CD14-positive monocyte (primary cell): ENCODE data around the gene USP44. TPM values are rescaled to one million over a fixed set of nuclear protein-coding genes. Genes with fewer than 3 reads are reported as not detected.
A peak's percentile ranks its signal among the peaks of the same experiment; 100 is the strongest.

ENCODE experiments used
- DNase-seq, 3 donors: peaks; one replicate each; pipeline ENCODE4 v3.0.0-alpha.2; 2011 to 2022
- H2AFZ ChIP-seq: 2 replicates; pipeline ENCODE4 v1.6.0; 2012; ENCODE audit warnings: mild to moderate bottlenecking, low read depth, low read length, inconsistent platforms; ENCODE audit not compliant: insufficient read depth, poor library complexity, severe bottlenecking
- H3K27ac ChIP-seq, 2 donors: 1 replicate in 1 of 2; 2 replicates in 1 of 2; pipeline ENCODE4 v1.5.1; 2012 to 2013; ENCODE audit warnings: low read length in 2 of 2, control low read depth in 1 of 2, inconsistent platforms in 1 of 2, low read depth in 1 of 2, mild to moderate bottlenecking in 1 of 2
- H3K27me3 ChIP-seq, 2 donors: one replicate each; pipeline versions ENCODE4 v1.6.0 to v1.6.1; 2011 to 2013; ENCODE audit warnings: low read length in 2 of 2; ENCODE audit not compliant: control insufficient read depth in 2 of 2, insufficient read depth in 2 of 2
- H3K36me3 ChIP-seq, 2 donors: replicated peaks in 1 of 2; 1 replicate in 1 of 2; 2 replicates in 1 of 2; pipeline versions ENCODE4 v1.5.1 to v1.6.1; 2012 to 2013; ENCODE audit warnings: low read length in 2 of 2, control low read depth in 1 of 2, inconsistent platforms in 1 of 2, mild to moderate bottlenecking in 1 of 2; ENCODE audit not compliant: insufficient read depth in 2 of 2, control insufficient read depth in 1 of 2
- H3K4me1 ChIP-seq, 2 donors: 1 replicate in 1 of 2; 2 replicates in 1 of 2; pipeline versions ENCODE4 v1.5.1 to v1.6.1; 2012 to 2013; ENCODE audit warnings: low read length in 2 of 2, control low read depth in 1 of 2, inconsistent platforms in 1 of 2, mild to moderate bottlenecking in 1 of 2, moderate library complexity in 1 of 2; ENCODE audit not compliant: insufficient read depth in 2 of 2, control insufficient read depth in 1 of 2
- H3K4me2 ChIP-seq: replicated peaks from 2 replicates; pipeline ENCODE3; 2012; ENCODE audit warnings: low read length, moderate library complexity, mild to moderate bottlenecking; ENCODE audit not compliant: poor library complexity, severe bottlenecking; ENCODE audit errors: extremely low read depth
- H3K4me3 ChIP-seq, 3 experiments: fragments of 200-600 bp in 1 of 3; sonication (generic) in 1 of 3; replicated peaks in 1 of 3; 1 replicate in 2 of 3; 2 replicates in 1 of 3; pipeline ENCODE4 v1.5.1; 2011 to 2013; ENCODE audit warnings: low read length in 3 of 3, mild to moderate bottlenecking in 3 of 3, control low read depth in 2 of 3, low read depth in 2 of 3, inconsistent platforms in 1 of 3, moderate library complexity in 1 of 3
- H3K79me2 ChIP-seq: 2 replicates; pipeline ENCODE4 v1.6.0; 2012; ENCODE audit warnings: mild to moderate bottlenecking, control low read depth, inconsistent platforms, low read length, moderate library complexity; ENCODE audit not compliant: insufficient read depth
- H3K9ac ChIP-seq: 2 replicates; pipeline ENCODE4 v1.6.0; 2017; ENCODE audit warnings: low read length, mild to moderate bottlenecking; ENCODE audit not compliant: insufficient read depth, poor library complexity, severe bottlenecking
- H3K9me3 ChIP-seq, 2 donors: replicated peaks in 1 of 2; 1 replicate in 1 of 2; 2 replicates in 1 of 2; pipeline versions ENCODE4 v1.5.1 to v1.6.1; 2012 to 2013; ENCODE audit warnings: low read length in 2 of 2, control low read depth in 1 of 2; ENCODE audit not compliant: control insufficient read depth in 1 of 2, insufficient read depth in 1 of 2
- H4K20me1 ChIP-seq: 2 replicates; pipeline ENCODE4 v1.6.0; 2012; ENCODE audit warnings: mild to moderate bottlenecking, low read length, control low read depth, moderate library complexity; ENCODE audit not compliant: insufficient read depth
- H3K27ac Mint-ChIP-seq, 7 donors: one replicate each; pipeline ENCODE4 v1.8.0; 2020; ENCODE audit warnings: mild to moderate bottlenecking in 7 of 7, mixed read lengths in 7 of 7, moderate library complexity in 6 of 7, inconsistent platforms in 2 of 7
- H3K27me3 Mint-ChIP-seq, 3 donors: one replicate each; pipeline ENCODE4 v1.8.0; 2021 to 2022; ENCODE audit warnings: low read depth in 3 of 3, mild to moderate bottlenecking in 3 of 3, mixed read lengths in 3 of 3, moderate library complexity in 3 of 3, inconsistent platforms in 1 of 3
- H3K36me3 Mint-ChIP-seq, 2 donors: one replicate each; pipeline ENCODE4 v1.8.0; 2020; ENCODE audit warnings: mixed read lengths in 2 of 2, inconsistent platforms in 1 of 2, mild to moderate bottlenecking in 1 of 2
- H3K4me1 Mint-ChIP-seq: one replicate; pipeline ENCODE4 v1.8.0; 2020; ENCODE audit warnings: mild to moderate bottlenecking, mixed read lengths
- H3K4me3 Mint-ChIP-seq, 2 donors: one replicate each; pipeline ENCODE4 v1.8.0; 2020; ENCODE audit warnings: mild to moderate bottlenecking in 2 of 2, mixed read lengths in 2 of 2, moderate library complexity in 1 of 2
- H3K9me3 Mint-ChIP-seq, 7 donors: one replicate each; pipeline ENCODE4 v1.8.0; 2020 to 2022; ENCODE audit warnings: mixed read lengths in 7 of 7, mild to moderate bottlenecking in 6 of 7, moderate library complexity in 6 of 7, inconsistent platforms in 2 of 7
- CTCF ChIP-seq: fragments of 200-600 bp; IDR thresholded peaks from one replicate; pipeline ENCODE4 v1.8.0; 2022; ENCODE audit warnings: antibody characterized with exemption, mild to moderate bottlenecking
- WGBS: methylation state at CpG from one replicate; pipeline ENCODE4 v1.1.5; 2013; ENCODE audit warnings: missing lambda C conversion rate; ENCODE audit not compliant: insufficient coverage; 5-methylcytosine and 5-hydroxymethylcytosine counted together
- intact Hi-C, 2 donors: fragments of 100-400 bp; cut with micrococcal nuclease; formaldehyde crosslinking; loops; one replicate each; pipeline versions ENCODE4 v1.15.0 to v1.15.1; 2023
- polyA plus RNA-seq, 3 donors: library from polyadenylated mRNA; depleted of rRNA in 1 of 3; unstranded in 2 of 3; stranded (reverse) in 1 of 3; fragments of 300-500 nt in 2 of 3; fragments of >200 nt in 1 of 3; fragmentation: Illumina TruSeq in 2 of 3; gene quantifications; 1 replicate in 2 of 3; 2 replicates in 1 of 3; pipeline ENCODE4 v1.2.3, GENCODE V29; 2012 to 2021

The USP44 gene
- polyA plus RNA-seq, 3 donors, result 0.12 to 0.13 TPM; not detected in 1

GRCh38 chr12:95548056-95548538 lies 3.2 kb downstream of the USP44 start:
- H3K27me3 Mint-ChIP-seq, result peaks cover 52 to 68% (median 57%) of the 10 kb centered on the region in 3 donors
- Histone ChIP-seq H3K9ac (peak overlapping the region; percentile 68), H3K27me3 (peaks cover 36 to 60% of the 10 kb centered on the region in 2 donors), H3K79me2 (no peaks in the 10 kb centered on the region), H3K36me3 (no peaks in the 10 kb centered on the region), H2AFZ (peak overlapping the region; percentile 87), H3K4me3 (peak overlapping the region; percentile 46 to 79 (median 46)), H3K4me2 (peak overlapping the region; percentile 89), H3K9me3 (peaks cover 5 to 9% of the 10 kb centered on the region in 2 donors), H4K20me1 (no peaks in the 10 kb centered on the region), H3K4me1 (peaks cover 13 to 19% of the 10 kb centered on the region in 2 donors), H3K27ac (no peak overlapping the region)
- H3K36me3 Mint-ChIP-seq, result peaks cover 4% of the 10 kb centered on the region in 2 donors
- TF ChIP-seq CTCF, result no peak
- intact Hi-C loops, result no loop called here
- peaks cover 4 to 20% (median 14%) of the 10 kb centered on the region in 7 donors for H3K9me3 Mint-ChIP-seq
- WGBS, result under 1% methylated on average over 49 of the region's 50 CpGs
- H3K27ac Mint-ChIP-seq, result no peak overlapping the region
- H3K4me3 Mint-ChIP-seq, result peak overlapping the region; percentile 79 to 90
- H3K4me1 Mint-ChIP-seq, result peaks cover 14% of the 10 kb centered on the region
- DNase-seq, result no peak

DNA sequence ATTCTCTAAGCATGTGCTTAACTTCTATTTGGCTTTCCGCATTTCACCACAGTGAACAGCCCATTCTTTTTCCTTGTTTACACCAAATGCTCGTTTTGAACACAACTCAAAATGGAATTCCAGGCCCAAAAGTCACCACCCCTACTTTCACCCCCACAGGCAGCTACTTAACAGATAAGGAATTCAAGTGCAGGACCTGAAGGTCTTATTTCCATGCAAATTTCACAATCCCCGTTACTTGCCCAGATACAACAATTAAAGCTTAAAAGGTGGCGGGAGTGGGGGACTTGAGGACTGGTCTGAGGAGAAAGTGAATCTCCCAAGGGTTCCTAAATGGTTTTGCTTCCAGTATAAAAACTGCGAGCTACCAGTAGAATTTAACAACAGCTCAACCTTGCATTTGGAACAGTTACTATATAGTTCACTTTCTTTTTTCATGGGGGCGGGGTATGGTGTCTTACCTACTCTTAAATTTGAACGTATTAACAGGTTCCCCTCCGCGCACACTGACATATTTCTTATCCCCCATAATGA lies 3.7 kb downstream of the USP44 start:
- intact Hi-C loops, result no loop called here
- peaks cover 4 to 20% (median 14%) of the 10 kb centered on the region in 7 donors for H3K9me3 Mint-ChIP-seq

More for the DNA sequence above, 3.7 kb downstream of the USP44 start:
- H3K4me1 Mint-ChIP-seq, result peaks cover 14% of the 10 kb centered on the region
- no peak for TF ChIP-seq CTCF
- Histone ChIP-seq H3K9me3 (peaks cover 5 to 9% of the 10 kb centered on the region in 2 donors), H3K4me3 (peak overlapping the region; percentile 46 to 79 (median 46)), H3K79me2 (no peaks in the 10 kb centered on the region), H3K4me2 (peak overlapping the region; percentile 89), H3K4me1 (peaks cover 13 to 19% of the 10 kb centered on the region in 2 donors), H3K9ac (peak overlapping the region; percentile 68), H3K27me3 (peaks cover 36 to 60% of the 10 kb centered on the region in 2 donors), H4K20me1 (no peaks in the 10 kb centered on the region), H3K27ac (no peak overlapping the region), H3K36me3 (no peaks in the 10 kb centered on the region), H2AFZ (peak overlapping the region; percentile 87)
- no peak overlapping the region for H3K27ac Mint-ChIP-seq
- peaks cover 4% of the 10 kb centered on the region in 2 donors for H3K36me3 Mint-ChIP-seq
- no peak for DNase-seq
- 11% methylated on average over 5 of the region's 9 CpGs for WGBS
- peak overlapping the region; percentile 79 to 90 for H3K4me3 Mint-ChIP-seq
- H3K27me3 Mint-ChIP-seq, result peaks cover 52 to 68% (median 57%) of the 10 kb centered on the region in 3 donors
